Measurements from ENCODE around the gene CMYA5. TPM values are rescaled to one million over a fixed set of nuclear protein-coding genes. Genes with fewer than 3 reads are reported as not detected.
"Not testable (repeated sequence)": the region's sequence is repeated elsewhere in the genome, so short reads cannot be mapped to it uniquely, and the experiment has no call there.

CMYA5 gene
- total RNA-seq, 2 experiments from 2014 or later, result 0.20 to 0.22 TPM

GRCh38 chr5:79703381-79703645, 13.7 kb downstream of the CMYA5 start:
- no peaks in the 10 kb centered on the region for H3K36me3 ChIP-seq (ENCODE audit: insufficient read depth, low read length)
- POLR2A ChIA-PET, result interaction anchor here (0.6 kb wide), 1 partner anchor 278 kb away, joined by 3 read pairs; no protein-coding TSS in a partner anchor
- DNase-seq, result no peak
- H3K27me3 Mint-ChIP-seq, result no peaks in the 10 kb centered on the region
- no peak overlapping the region for H3K27ac ChIP-seq (ENCODE audit: low read depth in 1 of 2, low read length in 2 of 2)
- H3K9me3 Mint-ChIP-seq, result no peaks in the 10 kb centered on the region
- no peaks in the 10 kb centered on the region for H3K27me3 ChIP-seq (ENCODE audit: control insufficient read depth in 1 of 2, insufficient read depth in 2 of 2, low read length in 2 of 2)
- H3K4me3 Mint-ChIP-seq, result no peak overlapping the region
- no peaks in the 10 kb centered on the region for H3K36me3 Mint-ChIP-seq (ENCODE audit: low read depth)
- TF ChIP-seq, protein P1, sequence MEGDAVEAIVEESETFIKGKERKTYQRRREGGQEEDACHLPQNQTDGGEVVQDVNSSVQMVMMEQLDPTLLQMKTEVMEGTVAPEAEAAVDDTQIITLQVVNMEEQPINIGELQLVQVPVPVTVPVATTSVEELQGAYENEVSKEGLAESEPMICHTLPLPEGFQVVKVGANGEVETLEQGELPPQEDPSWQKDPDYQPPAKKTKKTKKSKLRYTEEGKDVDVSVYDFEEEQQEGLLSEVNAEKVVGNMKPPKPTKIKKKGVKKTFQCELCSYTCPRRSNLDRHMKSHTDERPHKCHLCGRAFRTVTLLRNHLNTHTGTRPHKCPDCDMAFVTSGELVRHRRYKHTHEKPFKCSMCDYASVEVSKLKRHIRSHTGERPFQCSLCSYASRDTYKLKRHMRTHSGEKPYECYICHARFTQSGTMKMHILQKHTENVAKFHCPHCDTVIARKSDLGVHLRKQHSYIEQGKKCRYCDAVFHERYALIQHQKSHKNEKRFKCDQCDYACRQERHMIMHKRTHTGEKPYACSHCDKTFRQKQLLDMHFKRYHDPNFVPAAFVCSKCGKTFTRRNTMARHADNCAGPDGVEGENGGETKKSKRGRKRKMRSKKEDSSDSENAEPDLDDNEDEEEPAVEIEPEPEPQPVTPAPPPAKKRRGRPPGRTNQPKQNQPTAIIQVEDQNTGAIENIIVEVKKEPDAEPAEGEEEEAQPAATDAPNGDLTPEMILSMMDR (IDR thresholded peaks at IDR 0.05), result no peak
- H3K27ac Mint-ChIP-seq, result no peak overlapping the region
- no peak overlapping the region for H3K4me3 ChIP-seq (ENCODE audit: low read length)
- no peaks in the 10 kb centered on the region for H3K9me3 ChIP-seq (ENCODE audit: control insufficient read depth in 1 of 2, insufficient read depth in 1 of 2, low read length in 2 of 2)
- ATAC-seq (ENCODE audit: poor library complexity), result no peak
- peaks cover 13% of the 10 kb centered on the region for H3K4me1 Mint-ChIP-seq (ENCODE audit: low read depth)
- H3K4me1 ChIP-seq (ENCODE audit: insufficient read depth, low read length), result no peaks in the 10 kb centered on the region
- CTCF ChIA-PET, result no interaction called here
- intact Hi-C loops (cut with DNase I, micrococcal nuclease), result loop anchor here (1.0 to 5.0 kb wide), 4 partner anchors 155 to 604 kb away; no protein-coding TSS in a partner anchor

DNA sequence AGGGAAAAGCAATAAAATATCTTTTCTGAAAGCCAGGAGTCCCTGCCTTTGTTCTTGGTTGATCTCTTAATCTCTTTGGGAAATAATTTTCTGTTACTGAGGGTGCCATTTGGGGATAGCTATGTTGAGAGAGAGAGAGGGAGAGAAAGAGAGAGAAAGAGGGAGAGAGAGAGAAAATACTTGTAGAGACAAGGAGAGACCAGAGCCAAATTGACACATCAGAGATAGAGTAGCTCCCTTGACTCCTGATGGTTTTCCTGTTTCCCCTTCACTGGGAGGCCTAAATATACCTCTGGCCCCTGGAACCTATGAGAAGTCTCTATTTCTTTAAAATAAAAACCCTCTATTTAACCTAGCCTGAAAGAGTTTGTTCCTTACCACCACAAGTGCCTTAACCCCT, 14.9 kb downstream of the CMYA5 start:
- Histone ChIP-seq H3K9me3 (ENCODE audit: control insufficient read depth in 1 of 2, insufficient read depth in 1 of 2, low read length in 2 of 2) (no peaks in the 10 kb centered on the region), H3K4me3 (ENCODE audit: low read length) (no peak overlapping the region), H3K27ac (ENCODE audit: low read depth in 1 of 2, low read length in 2 of 2) (no peak overlapping the region), H3K27me3 (ENCODE audit: control insufficient read depth in 1 of 2, insufficient read depth in 2 of 2, low read length in 2 of 2) (no peaks in the 10 kb centered on the region), H3K4me1 (ENCODE audit: insufficient read depth, low read length) (no peaks in the 10 kb centered on the region), H3K36me3 (ENCODE audit: insufficient read depth, low read length) (no peaks in the 10 kb centered on the region)
- TF ChIP-seq, protein P1 (IDR thresholded peaks at IDR 0.05), result no peak
- Mint-ChIP-seq H3K36me3 (ENCODE audit: low read depth) (no peaks in the 10 kb centered on the region), H3K27me3 (no peaks in the 10 kb centered on the region), H3K9me3 (no peaks in the 10 kb centered on the region), H3K27ac (no peak overlapping the region), H3K4me3 (no peak overlapping the region), H3K4me1 (ENCODE audit: low read depth) (peaks cover 11% of the 10 kb centered on the region)
- ATAC-seq (ENCODE audit: poor library complexity) (no peak), DNase-seq (no peak)
- intact Hi-C loops (cut with DNase I, micrococcal nuclease), result loop anchor here in 1 of 2 experiments (5.0 kb wide), 2 partner anchors 378 to 603 kb away; no protein-coding TSS in a partner anchor
- CTCF ChIA-PET, result no interaction called here
- POLR2A ChIA-PET, result no interaction called here

GRCh38 chr5:79705632-79706031, 16.0 kb downstream of the CMYA5 start:
- Mint-ChIP-seq H3K9me3 (no peaks in the 10 kb centered on the region), H3K36me3 (ENCODE audit: low read depth) (no peaks in the 10 kb centered on the region), H3K4me1 (ENCODE audit: low read depth) (peaks cover 8% of the 10 kb centered on the region), H3K4me3 (no peak overlapping the region), H3K27me3 (no peaks in the 10 kb centered on the region), H3K27ac (no peak overlapping the region)
- DNase-seq, result no peak
- TF ChIP-seq, protein P1 (IDR thresholded peaks at IDR 0.05), result no peak
- ChIA-PET CTCF (no interaction called here), POLR2A (no interaction called here)
- no peak for ATAC-seq (ENCODE audit: poor library complexity)
- H3K27me3 ChIP-seq (ENCODE audit: control insufficient read depth in 1 of 2, insufficient read depth in 2 of 2, low read length in 2 of 2), result no peaks in the 10 kb centered on the region
- intact Hi-C loops (cut with DNase I, micrococcal nuclease), result no loop called here
- no peaks in the 10 kb centered on the region for H3K36me3 ChIP-seq (ENCODE audit: insufficient read depth, low read length)
- H3K4me1 ChIP-seq (ENCODE audit: insufficient read depth, low read length), result no peaks in the 10 kb centered on the region
- H3K4me3 ChIP-seq (ENCODE audit: low read length), result no peak overlapping the region
- H3K27ac ChIP-seq (ENCODE audit: low read depth in 1 of 2, low read length in 2 of 2), result no peak overlapping the region
- H3K9me3 ChIP-seq (ENCODE audit: control insufficient read depth in 1 of 2, insufficient read depth in 1 of 2, low read length in 2 of 2), result no peaks in the 10 kb centered on the region

- CTCF ChIA-PET; H3K4me1 ChIP-seq (ENCODE audit: insufficient read depth, low read length); H3K9me3 ChIP-seq (ENCODE audit: control insufficient read depth in 1 of 2, insufficient read depth in 1 of 2, low read length in 2 of 2); H3K27ac Mint-ChIP-seq; H3K36me3 ChIP-seq (ENCODE audit: insufficient read depth, low read length); H3K27ac ChIP-seq (ENCODE audit: low read depth in 1 of 2, low read length in 2 of 2); intact Hi-C loops (cut with DNase I, micrococcal nuclease); H3K9me3 Mint-ChIP-seq; DNase-seq; H3K4me3 Mint-ChIP-seq; H3K4me1 Mint-ChIP-seq (ENCODE audit: low read depth); H3K36me3 Mint-ChIP-seq (ENCODE audit: low read depth); H3K27me3 ChIP-seq (ENCODE audit: control insufficient read depth in 1 of 2, insufficient read depth in 2 of 2, low read length in 2 of 2); ATAC-seq (ENCODE audit: poor library complexity); H3K27me3 Mint-ChIP-seq; H3K4me3 ChIP-seq (ENCODE audit: low read length): not testable (repeated sequence)
- POLR2A ChIA-PET, result interaction anchor here (0.5 kb wide), 1 partner anchor 124 kb away, joined by 3 read pairs; no protein-coding TSS in a partner anchor
Observed at GRCh38 chr5:79706317-79706716, 16.7 kb downstream of the CMYA5 start.
